Measurements from ENCODE around the gene DISP3.

The DISP3 gene

DNA sequence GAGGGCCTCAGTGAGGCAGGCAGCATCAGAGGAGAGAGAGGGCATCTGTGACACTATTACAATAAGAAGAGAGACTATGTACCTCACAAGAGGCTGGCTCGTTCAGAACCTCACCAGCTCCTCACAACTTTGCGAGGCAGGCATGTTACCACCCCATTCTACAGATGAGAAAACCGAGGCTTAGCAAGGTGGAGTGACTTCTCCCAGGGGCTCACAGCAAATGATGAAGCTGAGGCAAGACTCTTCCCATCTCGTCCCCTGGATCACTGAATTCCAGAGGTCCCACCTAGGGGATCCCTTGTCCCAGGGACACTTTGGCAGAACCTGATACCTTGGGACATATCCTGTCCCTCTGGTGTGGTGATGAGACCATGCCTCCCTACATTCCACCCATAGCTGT is 64.4 kb downstream of the DISP3 start:
- no peak for DNase-seq (ENCODE audit: low spot score)

DNA sequence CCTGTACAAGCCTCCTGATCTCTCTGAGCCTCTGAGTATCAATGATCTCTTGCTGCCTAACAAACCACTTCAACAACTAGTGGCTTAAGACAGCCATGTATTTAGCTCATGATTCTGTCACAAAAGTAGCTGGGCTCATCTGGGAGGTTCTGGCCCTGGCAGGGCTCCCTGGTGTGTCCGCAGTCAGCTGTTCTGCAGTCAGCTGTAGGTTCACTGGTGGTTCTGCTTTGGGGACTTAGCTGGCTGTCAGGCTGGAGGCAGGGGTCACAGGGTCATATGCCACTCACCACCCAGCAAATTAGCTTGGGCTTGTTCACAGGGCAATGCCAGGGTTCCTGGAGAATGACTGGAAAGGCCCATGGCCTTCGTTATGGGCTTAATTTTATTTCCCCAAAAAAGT is 64.8 kb downstream of the DISP3 start:
- no peak for DNase-seq (ENCODE audit: low spot score)

DNA sequence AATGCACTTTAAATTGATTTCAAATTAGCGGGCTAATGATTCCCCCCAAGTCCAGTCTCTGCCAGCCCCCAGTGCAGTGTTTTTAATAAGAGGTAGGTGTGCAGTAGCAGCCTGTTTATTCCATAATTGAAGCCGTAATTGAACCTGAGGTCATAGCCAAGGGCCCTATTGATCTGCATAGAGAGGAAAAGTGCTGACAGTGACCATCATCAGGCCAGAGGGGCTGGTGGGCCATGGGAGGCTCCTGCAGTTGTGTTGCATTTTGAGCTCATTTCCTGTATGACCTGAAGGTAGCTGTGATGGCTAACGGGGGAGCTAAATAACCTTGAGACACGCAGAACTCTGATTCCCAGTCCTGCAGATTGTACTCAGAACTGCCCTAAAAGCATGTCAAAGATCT is 67.5 kb downstream of the DISP3 start:
- DNase-seq (ENCODE audit: low spot score): no peak

DNA sequence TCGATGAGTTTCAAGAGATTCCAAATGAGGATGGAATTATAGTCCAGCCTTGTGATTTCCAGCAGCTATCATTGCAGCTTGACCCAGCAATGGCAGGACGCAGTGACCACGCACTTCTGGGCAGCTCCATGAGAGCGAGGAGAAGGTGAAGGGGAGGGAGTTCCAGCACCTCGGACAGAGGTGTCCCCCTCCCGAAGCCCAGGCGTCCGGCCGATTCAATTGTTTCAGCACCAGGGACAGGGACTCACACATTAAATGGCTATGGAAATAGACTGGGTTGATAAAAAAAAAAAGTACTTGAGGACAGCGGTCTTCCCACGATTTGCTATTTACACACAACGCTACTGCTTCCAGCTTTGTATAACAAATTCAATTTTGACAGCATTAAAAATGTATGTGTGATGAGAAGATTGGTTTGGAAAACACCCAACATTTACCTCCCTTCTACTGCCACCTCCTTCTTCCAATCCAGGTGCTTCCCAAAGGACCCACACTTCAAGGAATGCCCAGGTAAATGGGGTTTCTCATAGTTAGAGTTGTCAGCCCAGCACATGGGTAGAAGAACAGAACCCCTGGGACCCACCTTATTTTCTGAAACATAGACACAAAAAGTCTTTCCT is 71.8 kb downstream of the DISP3 start:
- DNase-seq (ENCODE audit: low spot score): peak; percentile 82

DNA sequence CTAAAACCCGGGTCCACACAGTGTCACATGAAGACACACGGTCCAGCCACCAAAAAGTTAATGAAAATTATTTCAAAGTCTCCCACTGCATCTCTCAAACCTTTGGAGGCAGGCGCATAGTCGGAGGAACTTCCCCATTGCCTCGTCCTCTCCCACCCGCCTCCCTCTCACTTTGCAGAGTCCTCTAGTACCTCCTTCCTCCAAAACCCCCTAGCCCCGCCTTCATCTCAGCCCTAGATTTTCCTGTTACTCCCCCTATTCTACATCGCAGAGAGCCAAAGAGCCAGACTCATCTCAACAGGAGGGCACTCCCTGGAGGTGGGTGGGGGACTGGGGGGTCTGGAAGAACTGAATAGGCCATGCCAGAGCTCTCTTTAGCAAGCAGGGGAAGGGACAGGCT is 79.3 kb downstream of the DISP3 start:
- DNase-seq (ENCODE audit: low spot score): no peak

DNA sequence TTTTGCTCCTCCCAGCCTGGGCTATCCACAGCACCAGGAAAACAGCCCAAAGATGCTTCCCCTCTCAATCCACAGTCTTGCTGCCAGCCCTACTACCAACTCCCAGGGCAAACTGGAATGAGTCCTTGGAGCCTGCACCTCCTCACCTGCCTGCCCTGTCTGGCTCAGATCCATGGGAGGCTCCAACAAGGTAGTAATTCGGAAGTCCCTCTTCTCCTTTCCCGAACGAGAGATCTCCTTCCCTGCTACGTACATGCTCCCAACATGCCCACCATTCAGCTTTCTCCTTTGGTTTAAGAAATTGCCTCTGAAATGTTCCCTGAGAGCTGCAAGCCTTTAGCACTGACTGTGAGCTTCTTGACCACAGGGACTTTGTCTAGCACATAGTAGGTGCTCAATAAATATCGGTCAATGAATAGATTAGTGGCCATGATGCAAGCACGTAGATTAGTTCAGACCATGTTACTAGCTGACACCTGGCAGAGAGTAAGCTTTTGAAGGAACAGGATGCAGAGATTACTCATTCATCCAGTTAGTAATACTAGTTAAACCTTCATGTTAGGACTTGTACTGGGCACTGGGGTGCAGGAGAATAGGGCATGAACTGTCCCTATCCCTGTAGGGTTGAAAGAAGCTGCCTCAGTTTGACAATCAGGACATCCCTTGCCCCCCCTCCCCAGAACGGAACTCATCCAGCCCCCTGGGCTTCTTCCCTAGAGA is 80.1 kb downstream of the DISP3 start:
- no peak for DNase-seq (ENCODE audit: low spot score)

DNA sequence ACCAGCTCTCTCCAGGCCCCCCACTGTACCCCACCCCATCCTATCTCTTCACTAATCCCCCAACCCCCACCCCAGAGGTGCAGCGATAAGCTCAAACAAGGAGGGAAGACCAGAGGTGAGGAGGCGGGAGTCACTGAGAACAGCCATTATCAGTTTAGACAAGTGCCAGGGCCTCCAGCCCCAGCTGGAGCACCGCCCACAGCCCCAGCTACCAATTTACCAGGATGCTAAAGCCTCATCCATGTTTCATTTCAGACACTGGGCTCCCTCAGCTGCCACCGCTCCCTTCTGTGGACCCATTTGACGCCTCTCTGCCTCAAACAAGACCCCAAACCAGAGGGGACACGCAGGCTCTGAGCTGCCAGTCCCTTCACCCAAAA is 80.6 kb downstream of the DISP3 start:
- no peak for DNase-seq (ENCODE audit: low spot score)

DNA sequence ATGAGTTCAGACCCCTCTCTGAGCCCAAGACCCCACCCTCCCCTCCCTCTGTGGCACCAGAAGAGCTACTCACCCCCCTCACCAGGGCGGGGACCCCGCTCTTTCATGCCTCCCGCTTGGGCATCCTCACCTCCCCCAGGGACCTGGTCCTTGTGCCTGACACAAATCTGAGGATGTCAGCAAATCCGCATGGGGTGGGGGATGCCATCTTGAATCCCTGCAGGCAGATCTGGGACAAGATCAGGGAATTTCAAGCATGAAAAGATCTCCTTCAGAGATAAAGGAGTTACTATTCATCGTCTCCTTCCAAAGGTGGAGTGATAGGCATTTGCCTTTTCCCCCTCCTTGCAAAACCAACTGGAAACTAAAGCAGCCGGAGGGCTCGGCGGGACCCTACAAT is 81.1 kb downstream of the DISP3 start:
- DNase-seq (ENCODE audit: low spot score): no peak

DNA sequence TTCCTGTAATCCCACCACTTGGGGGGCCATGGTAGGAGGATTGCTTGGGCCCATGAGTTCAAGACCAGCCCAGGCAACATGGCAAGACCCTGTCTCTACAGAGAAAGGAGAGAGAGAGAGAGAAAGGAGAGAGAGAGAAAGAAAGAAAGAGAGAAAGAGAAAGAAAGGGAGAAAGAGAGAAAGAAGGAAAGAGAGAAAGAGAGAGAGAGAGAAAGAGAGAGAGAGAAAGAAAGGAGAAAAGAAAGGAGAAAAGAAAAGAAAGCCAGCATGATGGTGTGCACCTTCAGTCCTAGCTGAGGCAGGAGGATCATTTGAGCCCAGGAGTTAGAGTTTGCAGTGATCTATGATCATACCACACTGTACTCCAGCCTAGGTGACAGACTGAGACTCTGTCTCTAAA is 82.8 kb downstream of the DISP3 start:
- no peak for DNase-seq (ENCODE audit: low spot score)

DNA sequence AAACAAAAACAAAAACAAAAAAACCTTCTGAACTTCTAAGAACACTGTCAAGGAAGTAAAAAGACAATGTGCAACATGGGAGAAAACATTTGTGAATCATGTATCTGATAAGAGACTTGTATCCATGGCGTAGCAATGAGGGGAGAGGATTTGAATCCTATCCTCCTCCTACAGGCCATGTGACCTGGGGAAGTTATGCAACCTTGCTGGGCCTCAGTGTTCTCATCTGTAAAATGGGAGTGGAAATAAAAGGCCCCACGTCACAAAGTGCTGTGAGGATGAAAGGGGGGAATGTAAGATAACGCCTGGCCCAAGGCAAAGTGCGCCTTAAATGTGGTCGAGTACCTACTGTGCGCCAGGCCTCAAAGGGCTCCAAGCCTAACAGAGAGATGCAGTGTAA is 83.7 kb downstream of the DISP3 start:
- no peak for DNase-seq (ENCODE audit: low spot score)

DNA sequence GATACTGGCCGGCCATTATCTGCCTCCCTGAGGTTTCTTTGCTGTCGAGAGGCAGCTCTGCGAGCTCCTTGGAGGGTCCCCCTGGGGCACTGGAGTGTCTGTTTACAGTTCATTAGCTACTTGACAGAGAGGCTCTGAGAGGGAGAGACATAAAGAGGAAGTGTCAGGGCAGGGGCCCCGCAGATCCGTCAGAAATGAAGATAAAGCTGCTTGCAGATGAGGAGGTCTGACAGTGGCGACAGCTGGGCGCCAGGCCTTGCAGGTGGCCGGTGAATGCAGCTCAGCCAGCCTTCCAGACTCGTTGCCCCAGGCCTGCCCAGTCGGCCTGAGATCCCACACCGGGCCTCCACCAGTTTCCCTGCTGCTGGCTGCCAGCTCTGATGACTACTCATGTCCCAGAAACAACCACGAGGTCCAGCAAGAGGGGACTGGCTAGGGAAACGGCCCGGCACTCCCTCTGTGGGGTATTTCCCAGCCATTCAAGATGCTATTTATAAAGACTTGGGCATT is 84.7 kb downstream of the DISP3 start:
- peak; percentile 41 for DNase-seq (ENCODE audit: low spot score)

DNA sequence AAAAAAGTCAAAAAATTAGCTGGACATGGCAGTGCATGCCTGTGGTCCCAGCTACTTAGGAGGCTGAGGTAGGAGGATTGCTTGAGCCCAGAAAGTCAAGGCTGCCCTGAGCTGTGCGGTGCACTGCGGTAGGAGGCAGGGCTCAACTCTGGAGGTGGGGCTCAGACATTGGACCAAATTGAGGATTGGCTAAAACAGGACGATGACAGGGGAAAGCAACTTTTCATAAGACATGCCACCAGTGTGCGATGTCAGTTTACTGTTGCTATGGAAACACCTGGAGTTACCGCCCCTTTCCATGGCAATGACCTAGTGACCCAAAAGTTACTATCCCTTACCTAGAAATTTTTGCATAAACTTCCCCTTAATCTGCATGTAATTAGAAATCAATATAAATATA is 85.3 kb downstream of the DISP3 start:
- DNase-seq (ENCODE audit: low spot score): no peak

DNA sequence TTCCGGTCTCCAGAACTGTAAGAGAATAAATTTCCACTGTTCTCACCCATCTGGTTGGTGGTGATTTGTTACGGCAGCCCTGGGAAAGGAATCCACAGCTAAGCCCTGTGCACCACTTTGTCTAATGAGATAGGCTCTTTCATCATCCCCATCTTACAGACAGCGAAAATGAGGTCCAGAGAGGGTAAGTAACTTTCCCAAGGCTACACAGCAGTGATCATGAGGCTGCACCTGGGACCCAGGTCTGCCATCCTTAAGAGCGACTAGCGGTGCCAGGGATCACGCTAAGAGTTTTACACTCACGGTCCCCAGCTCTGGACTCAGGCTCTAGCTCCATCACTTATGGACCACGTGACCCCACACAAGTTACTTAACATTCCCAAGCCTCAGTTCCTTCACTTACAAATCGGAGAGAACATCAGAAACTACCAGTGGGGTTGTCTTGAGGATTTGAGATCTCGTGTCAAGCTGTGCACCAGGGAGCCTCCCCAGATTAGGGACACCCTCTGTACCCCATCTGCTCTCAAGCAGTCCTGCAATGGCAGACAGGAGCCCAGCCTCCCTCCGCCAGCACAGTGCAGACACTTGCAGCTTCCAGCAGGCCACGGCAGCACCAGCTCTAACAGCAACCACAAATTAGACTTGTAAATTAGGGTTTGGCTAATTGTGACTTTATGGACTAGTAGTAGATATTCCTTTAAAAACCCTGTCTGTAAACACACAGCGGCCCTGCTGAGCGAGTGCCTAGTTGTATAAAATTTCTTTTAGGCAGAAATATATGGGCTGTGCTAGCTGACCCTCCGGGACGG is 87.3 kb downstream of the DISP3 start:
- DNase-seq (ENCODE audit: low spot score): no peak

DNA sequence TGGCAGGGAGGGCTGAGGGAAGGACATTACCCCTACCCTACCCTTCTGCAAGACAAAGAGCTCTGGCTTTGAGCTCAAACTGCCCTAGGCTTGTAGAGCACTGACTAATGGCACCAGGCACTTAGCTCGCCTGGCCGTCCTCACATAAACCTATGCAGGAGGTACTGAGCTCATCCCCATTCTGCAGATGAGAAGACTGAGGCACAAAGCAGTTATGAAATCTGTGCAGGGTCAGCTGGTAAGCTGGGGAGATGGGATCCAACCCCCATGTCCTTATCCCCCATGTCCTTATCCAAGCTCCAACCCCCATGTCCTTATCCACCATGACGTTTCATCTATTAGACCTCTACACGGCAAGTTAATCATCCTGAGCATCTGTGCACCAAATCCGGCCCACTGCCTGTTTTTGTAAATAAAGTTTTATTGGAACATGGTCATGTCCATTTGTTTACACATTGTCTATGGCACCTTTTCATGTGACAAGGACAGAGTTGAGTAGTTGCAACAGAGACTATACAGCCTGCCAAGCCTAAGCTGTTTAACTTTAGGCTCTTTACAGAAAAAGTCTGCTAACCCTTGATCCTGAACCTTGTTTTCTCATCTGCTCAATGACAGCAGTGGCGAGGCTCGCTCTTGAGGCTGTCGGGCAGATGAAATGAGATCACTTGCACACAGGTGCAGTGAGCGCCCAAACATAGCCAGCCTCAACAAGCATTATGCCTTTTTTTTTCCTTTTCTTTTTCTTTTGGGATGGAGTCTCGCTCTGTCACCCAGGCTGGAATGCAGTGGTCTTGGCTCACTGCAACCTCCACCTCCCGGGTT is 88.5 kb downstream of the DISP3 start:
- no peak for DNase-seq (ENCODE audit: low spot score)

DNA sequence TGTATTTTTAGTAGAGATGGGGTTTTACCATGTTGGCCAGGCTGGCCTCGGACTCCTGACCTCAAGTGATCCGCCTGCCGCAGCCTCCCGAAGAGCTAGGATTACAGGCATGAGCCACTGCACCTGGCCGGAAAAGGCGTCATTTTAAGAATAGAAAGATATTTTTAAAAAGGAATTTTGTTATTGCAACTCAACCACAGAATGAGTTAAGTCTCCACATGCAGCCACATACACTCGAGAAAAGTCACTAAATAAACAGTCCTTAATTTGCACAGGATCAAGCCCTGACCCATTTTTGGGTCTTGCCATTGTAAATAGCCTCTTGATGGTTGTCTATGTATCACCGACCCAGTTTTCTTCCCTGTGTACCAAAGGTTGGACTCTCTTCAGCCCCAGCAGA is 89.7 kb downstream of the DISP3 start:
- DNase-seq (ENCODE audit: low spot score): no peak

DNA sequence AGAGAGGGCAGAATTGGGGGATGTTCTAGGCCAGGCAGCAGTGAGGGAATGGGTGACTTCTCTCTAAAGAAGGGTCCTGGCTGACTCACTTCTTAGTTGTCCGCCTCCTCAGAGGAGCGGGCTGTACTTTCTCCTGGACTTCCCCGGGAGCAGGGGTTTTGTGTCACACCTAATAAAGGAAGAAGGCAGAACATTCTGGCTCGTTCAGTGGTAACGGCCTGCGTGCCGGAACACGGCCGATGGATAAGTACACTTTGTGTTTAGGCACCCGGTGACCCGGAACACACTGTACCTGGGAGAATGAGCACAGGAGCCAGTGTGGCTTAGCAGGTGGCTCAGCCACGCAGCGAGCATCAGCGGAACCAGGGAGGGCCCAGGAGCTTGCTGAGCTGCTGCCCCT is 90.6 kb downstream of the DISP3 start:
- no peak for DNase-seq (ENCODE audit: low spot score)

DNA sequence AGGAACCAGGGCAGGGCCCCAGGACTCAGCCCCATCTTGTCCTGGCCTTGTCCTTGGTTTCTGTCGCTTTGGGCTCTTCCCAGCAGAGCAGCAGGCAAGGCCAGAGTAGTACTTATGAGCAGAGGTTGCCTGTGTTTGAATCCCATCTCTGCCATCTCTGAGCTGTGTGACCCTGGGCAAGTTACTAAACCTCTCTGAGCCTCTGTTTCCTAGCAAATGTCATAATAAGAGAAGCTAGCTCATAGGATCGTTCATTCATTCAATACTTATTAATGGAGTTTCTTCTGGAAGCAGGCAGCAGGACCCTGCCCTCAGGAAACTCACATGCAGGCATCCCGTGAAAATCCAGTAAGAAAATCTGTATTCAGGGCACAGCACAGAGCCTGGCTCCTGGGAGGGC is 91.0 kb downstream of the DISP3 start:
- no peak for DNase-seq (ENCODE audit: low spot score)

DNA sequence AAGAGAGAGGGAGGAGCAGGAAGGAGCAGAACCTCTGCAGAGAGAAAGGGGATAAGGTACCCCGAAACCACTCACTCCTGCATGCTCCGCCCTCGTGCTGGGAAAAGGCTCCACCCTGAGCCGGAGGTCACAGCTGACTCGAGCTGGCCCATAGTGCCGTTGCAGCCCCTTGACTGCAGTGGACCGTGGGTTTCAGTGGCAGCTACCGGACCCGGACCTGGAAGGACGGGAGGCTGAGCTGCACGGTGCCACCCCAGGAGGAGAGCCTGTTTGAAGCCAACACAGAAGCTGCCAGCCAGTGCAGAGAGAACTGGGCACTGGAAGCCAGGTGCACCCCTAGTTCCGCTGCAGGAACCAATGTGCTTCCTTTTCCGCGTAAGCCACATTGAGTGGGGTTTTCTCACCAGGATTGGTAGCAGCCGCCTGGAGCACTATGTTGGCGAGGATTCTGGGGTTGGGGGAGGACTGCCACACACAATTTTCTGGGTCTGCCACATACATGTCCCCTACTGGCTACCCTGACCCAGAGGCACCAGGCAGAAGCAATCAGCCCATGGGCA is 91.9 kb downstream of the DISP3 start:
- DNase-seq (ENCODE audit: low spot score): no peak

DNA sequence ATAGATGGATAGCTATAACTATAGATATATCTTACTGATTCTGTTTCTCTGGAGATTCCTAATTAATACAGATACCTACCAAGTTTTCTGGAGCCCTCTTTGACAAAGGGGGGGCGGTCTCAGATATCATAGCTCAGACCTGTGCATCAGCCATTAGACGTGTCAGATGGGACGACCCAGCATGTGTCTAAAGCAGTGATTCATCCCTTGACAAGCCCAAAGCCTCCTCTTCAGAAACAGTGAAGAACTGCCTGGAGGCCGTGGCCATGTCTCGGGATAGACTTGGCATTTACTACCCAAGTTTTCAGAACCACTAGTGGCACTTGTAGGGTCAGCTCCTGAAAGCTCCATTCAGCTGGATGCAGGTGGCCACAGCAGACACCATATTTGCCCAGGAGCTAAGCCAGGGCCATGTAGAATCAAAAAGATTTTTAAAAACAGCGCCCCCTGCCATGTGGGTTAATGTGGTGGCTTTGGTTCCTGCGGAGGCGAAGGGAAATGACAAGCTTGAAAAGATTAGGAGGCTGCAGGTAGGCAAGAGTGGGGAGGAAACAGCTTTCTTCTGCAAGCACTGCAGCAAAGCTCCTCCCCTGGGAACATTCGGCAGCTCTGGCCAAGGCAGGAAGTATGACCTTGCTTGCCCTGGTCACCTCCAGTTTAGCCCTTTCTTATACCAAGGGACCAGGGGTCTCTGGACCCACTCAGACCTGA is 93.1 kb downstream of the DISP3 start:
- no peak for DNase-seq (ENCODE audit: low spot score)

DNA sequence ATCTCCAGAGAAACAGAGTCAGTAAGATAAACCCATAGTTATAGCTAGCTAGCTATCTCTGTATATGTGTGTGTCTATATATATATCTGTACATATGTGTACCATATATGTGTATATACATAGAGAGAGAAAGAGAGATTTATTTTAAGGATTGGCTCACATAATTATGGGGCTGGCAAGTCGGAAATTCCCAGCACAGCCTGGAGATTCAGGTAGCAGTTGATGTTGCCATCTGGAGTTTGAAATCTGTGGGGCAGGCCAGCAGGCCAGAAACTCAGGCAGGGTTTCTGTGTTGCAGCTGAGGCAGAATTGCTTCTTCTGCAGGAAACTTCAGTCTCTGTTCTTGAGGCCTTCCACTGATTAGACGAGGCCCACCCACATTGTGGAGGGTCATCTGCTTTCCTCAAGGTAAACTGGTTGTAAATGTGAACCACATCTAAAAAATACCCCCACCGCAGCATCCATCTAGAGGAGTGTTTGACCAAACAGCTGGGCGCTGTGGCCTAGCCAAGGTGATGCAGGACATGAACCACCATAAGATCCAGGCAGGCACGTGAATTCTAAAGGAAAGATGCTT is 94.2 kb downstream of the DISP3 start:
- DNase-seq (ENCODE audit: low spot score): no peak

DNA sequence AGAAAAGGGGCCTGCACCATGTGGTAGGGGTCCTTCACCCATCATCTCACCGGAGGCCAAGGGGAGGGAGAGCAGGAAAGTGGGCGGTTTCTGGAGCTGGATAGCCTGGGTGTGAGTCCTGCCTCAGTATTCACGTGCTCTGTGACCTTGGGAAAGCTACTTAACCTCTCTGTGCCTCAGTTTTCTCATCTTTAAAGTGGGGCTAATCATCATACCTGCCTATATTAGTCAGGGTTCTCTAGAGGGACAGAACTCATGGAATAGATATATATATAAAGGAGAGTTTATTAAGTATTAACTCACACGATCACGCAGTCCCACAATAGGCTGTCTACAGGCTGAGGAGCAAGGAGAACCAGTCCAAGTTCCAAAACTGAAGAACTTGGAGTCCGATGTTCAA is 96.6 kb downstream of the DISP3 start:
- no peak for DNase-seq (ENCODE audit: low spot score)
